ENCODE measurements around the gene IMMP2L. TPM values are rescaled to one million over a fixed set of nuclear protein-coding genes. Genes with fewer than 3 reads are reported as not detected.

IMMP2L gene
- total RNA-seq, 2 experiments from 2014 or later: 8.9 to 18.7 TPM

- no peaks in the 10 kb centered on the region for H3K36me3 ChIP-seq (ENCODE audit: insufficient read depth, low read length)
- POLR2A ChIA-PET: no interaction called here
- no peaks in the 10 kb centered on the region for H3K9me3 Mint-ChIP-seq
These were observed 699.0 kb downstream of the IMMP2L start for GRCh38 chr7:110863258-110863657.

GRCh38 chr7:110861163-110861562, 701.1 kb downstream of the IMMP2L start:
- no peaks in the 10 kb centered on the region for H3K27me3 ChIP-seq (ENCODE audit: control insufficient read depth in 1 of 2, insufficient read depth in 2 of 2, low read length in 2 of 2)
- Mint-ChIP-seq H3K27me3 (no peaks in the 10 kb centered on the region), H3K27ac (no peak overlapping the region), H3K9me3 (no peaks in the 10 kb centered on the region), H3K36me3 (ENCODE audit: low read depth) (no peaks in the 10 kb centered on the region), H3K4me3 (no peak overlapping the region), H3K4me1 (ENCODE audit: low read depth) (no peaks in the 10 kb centered on the region)
- DNase-seq (no peak), ATAC-seq (ENCODE audit: poor library complexity) (no peak)
- H3K36me3 ChIP-seq (ENCODE audit: insufficient read depth, low read length): no peaks in the 10 kb centered on the region
- CTCF ChIA-PET: interaction anchor here (1.3 kb wide), 1 partner anchor 16 kb away, joined by 3 read pairs; no protein-coding TSS in a partner anchor
- intact Hi-C loops (cut with DNase I, micrococcal nuclease): no loop called here
- no peaks in the 10 kb centered on the region for H3K9me3 ChIP-seq (ENCODE audit: control insufficient read depth in 1 of 2, insufficient read depth in 1 of 2, low read length in 2 of 2)
- H3K4me3 ChIP-seq (ENCODE audit: low read length): no peak overlapping the region
- TF ChIP-seq CTCF (IDR thresholded peaks at IDR 0.05): no peak
- no peak overlapping the region for H3K27ac ChIP-seq (ENCODE audit: low read depth in 1 of 2, low read length in 2 of 2)
- no peaks in the 10 kb centered on the region for H3K4me1 ChIP-seq (ENCODE audit: insufficient read depth, low read length)
- POLR2A ChIA-PET: interaction anchor here (0.7 kb wide), 1 partner anchor 222 kb away, joined by 3 read pairs; no protein-coding TSS in a partner anchor

More at GRCh38 chr7:110863258-110863657, 699.0 kb downstream of the IMMP2L start:
- no peak overlapping the region for H3K27ac Mint-ChIP-seq
- no peak overlapping the region for H3K4me3 ChIP-seq (ENCODE audit: low read length)
- intact Hi-C loops (cut with DNase I, micrococcal nuclease): no loop called here
- H3K36me3 Mint-ChIP-seq (ENCODE audit: low read depth): no peaks in the 10 kb centered on the region
- no peaks in the 10 kb centered on the region for H3K27me3 ChIP-seq (ENCODE audit: control insufficient read depth in 1 of 2, insufficient read depth in 2 of 2, low read length in 2 of 2)
- no peaks in the 10 kb centered on the region for H3K27me3 Mint-ChIP-seq
- no peaks in the 10 kb centered on the region for H3K4me1 ChIP-seq (ENCODE audit: insufficient read depth, low read length)
- CTCF ChIA-PET: no interaction called here
- no peaks in the 10 kb centered on the region for H3K4me1 Mint-ChIP-seq (ENCODE audit: low read depth)
- no peak for TF ChIP-seq CTCF (IDR thresholded peaks at IDR 0.05)
- H3K9me3 ChIP-seq (ENCODE audit: control insufficient read depth in 1 of 2, insufficient read depth in 1 of 2, low read length in 2 of 2): peaks cover 0 to 3% of the 10 kb centered on the region in 2 experiments
- H3K4me3 Mint-ChIP-seq: no peak overlapping the region
- DNase-seq (no peak), ATAC-seq (ENCODE audit: poor library complexity) (no peak)
- no peak overlapping the region for H3K27ac ChIP-seq (ENCODE audit: low read depth in 1 of 2, low read length in 2 of 2)

GRCh38 chr7:110857106-110857505, 705.2 kb downstream of the IMMP2L start:
- ATAC-seq (ENCODE audit: poor library complexity): no peak

More at GRCh38 chr7:110857106-110857505, 705.2 kb downstream of the IMMP2L start:
- Histone ChIP-seq H3K4me3 (ENCODE audit: low read length) (no peak overlapping the region), H3K4me1 (ENCODE audit: insufficient read depth, low read length) (no peaks in the 10 kb centered on the region), H3K9me3 (ENCODE audit: control insufficient read depth in 1 of 2, insufficient read depth in 1 of 2, low read length in 2 of 2) (no peaks in the 10 kb centered on the region), H3K36me3 (ENCODE audit: insufficient read depth, low read length) (no peaks in the 10 kb centered on the region), H3K27ac (ENCODE audit: low read depth in 1 of 2, low read length in 2 of 2) (no peak overlapping the region), H3K27me3 (ENCODE audit: control insufficient read depth in 1 of 2, insufficient read depth in 2 of 2, low read length in 2 of 2) (no peaks in the 10 kb centered on the region)
- intact Hi-C loops (cut with DNase I, micrococcal nuclease): no loop called here
- CTCF ChIA-PET: no interaction called here
- no peak for TF ChIP-seq CTCF (IDR thresholded peaks at IDR 0.05)
- H3K27me3 Mint-ChIP-seq: no peaks in the 10 kb centered on the region
- no peak for DNase-seq
- H3K9me3 Mint-ChIP-seq: no peaks in the 10 kb centered on the region
- POLR2A ChIA-PET: no interaction called here
- no peak overlapping the region for H3K27ac Mint-ChIP-seq
- no peak overlapping the region for H3K4me3 Mint-ChIP-seq
- H3K36me3 Mint-ChIP-seq (ENCODE audit: low read depth): no peaks in the 10 kb centered on the region
- H3K4me1 Mint-ChIP-seq (ENCODE audit: low read depth): no peaks in the 10 kb centered on the region
